GM10248 (cell line): ENCODE measurements around the gene RALGPS1.

ENCODE experiments used
- CTCF ChIA-PET: fragments of 300-600 bp; sonication (Branson Sonifier 250); formaldehyde crosslinking; extraction: SDS; loops from one replicate; lab custom pipeline; 2021; ENCODE audit warnings: antibody characterized with exemption; lab: Yijun Ruan, JAX
- POLR2A ChIA-PET: fragments of 350-650 bp; sonication (Branson Sonifier 250); formaldehyde crosslinking; extraction: SDS; loops from one replicate; lab custom pipeline; 2020; ENCODE audit warnings: antibody characterized with exemption; lab: Yijun Ruan, JAX
- DNase-seq: peaks from one replicate; pipeline ENCODE4 v3.0.0; 2012; ENCODE audit errors: extremely low spot score
- TF ChIP-seq, protein P1 (sequence below): IDR thresholded peaks from 2 replicates; pipeline ENCODE4 v1.5.1; 2012; ENCODE audit warnings: mild to moderate bottlenecking, low read depth; ENCODE audit errors: extremely low read depth, missing control alignments, control extremely low read depth

RALGPS1 gene

DNA sequence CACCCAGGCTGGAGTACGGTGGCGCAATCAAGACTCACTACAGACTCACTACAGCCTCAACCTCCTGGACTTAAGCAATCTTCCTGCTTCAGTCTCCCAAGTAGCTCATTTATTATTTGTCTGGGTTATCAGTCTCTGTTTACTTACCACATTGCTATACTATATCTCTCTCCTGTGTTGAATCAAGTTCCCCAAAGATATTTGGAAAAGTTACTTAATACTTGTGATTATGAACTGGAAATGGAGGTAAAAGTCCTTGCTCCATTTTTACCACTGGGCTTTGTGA lies 152.2 kb downstream of the RALGPS1 start:
- TF ChIP-seq, protein P1, sequence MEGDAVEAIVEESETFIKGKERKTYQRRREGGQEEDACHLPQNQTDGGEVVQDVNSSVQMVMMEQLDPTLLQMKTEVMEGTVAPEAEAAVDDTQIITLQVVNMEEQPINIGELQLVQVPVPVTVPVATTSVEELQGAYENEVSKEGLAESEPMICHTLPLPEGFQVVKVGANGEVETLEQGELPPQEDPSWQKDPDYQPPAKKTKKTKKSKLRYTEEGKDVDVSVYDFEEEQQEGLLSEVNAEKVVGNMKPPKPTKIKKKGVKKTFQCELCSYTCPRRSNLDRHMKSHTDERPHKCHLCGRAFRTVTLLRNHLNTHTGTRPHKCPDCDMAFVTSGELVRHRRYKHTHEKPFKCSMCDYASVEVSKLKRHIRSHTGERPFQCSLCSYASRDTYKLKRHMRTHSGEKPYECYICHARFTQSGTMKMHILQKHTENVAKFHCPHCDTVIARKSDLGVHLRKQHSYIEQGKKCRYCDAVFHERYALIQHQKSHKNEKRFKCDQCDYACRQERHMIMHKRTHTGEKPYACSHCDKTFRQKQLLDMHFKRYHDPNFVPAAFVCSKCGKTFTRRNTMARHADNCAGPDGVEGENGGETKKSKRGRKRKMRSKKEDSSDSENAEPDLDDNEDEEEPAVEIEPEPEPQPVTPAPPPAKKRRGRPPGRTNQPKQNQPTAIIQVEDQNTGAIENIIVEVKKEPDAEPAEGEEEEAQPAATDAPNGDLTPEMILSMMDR: no peak
- ChIA-PET CTCF (interaction anchor here (0.7 to 3.0 kb wide), 3 partner anchors 8 to 18 kb away, joined by 3 to 11 read pairs (median 4); no protein-coding TSS in a partner anchor), POLR2A (no interaction called here)
- no peak for DNase-seq

GRCh38 chr9:127067603-127068220 lies 153.1 kb downstream of the RALGPS1 start:
- no peak for DNase-seq
- POLR2A ChIA-PET: no interaction called here
- TF ChIP-seq, protein P1: no peak
- CTCF ChIA-PET: interaction anchor here (1.8 to 3.0 kb wide), 2 partner anchors 9 to 19 kb away, joined by 4 to 11 read pairs; no protein-coding TSS in a partner anchor

DNA sequence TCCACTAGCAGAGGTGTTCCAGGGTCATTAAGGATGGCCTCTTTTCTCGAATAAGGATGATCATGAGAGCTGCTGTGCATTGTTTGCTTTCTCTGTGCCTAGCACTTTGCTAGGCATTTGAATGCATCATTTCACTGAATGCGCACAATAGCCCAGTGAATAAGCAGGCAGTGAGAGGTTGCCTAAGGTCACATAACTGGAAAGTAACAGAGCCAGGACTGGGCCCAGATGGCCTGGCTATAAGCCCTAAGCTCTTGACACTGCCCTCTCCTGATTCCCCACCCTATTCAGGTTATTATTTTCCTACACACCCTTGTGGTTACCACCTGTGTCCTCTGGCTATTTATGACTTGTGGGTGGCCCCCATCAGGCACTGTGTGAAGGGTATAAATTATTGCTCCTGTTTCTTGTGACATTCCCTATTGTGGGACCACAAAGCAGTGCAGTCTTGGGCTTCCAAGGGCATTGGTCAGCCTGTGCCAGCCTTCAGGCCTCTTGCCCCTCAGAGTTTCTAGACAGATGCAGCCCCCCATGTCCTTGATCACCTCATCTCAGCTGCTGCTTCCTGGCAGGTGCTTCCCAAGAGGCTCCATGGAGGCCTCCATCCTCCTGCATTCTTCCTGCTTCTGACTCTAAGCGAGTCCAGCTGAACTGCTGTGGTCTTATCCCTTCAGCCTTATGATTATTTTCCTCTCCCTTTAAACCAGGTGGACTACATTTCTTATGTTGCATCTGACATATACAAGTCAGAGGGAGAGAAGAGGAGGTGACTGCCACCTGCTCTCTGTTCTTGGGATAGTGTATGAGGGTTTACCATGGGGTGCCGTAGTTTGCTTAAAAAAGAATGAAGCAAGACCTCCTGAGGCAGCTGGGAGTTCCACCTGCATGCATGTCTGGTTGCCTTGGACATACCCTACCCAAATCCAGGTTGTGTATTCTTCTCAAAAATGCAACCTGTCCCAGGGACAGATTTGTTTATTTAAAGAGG lies 160.3 kb downstream of the RALGPS1 start:
- TF ChIP-seq, protein P1: no peak
- POLR2A ChIA-PET: no interaction called here
- CTCF ChIA-PET: no interaction called here
- DNase-seq: no peak

DNA sequence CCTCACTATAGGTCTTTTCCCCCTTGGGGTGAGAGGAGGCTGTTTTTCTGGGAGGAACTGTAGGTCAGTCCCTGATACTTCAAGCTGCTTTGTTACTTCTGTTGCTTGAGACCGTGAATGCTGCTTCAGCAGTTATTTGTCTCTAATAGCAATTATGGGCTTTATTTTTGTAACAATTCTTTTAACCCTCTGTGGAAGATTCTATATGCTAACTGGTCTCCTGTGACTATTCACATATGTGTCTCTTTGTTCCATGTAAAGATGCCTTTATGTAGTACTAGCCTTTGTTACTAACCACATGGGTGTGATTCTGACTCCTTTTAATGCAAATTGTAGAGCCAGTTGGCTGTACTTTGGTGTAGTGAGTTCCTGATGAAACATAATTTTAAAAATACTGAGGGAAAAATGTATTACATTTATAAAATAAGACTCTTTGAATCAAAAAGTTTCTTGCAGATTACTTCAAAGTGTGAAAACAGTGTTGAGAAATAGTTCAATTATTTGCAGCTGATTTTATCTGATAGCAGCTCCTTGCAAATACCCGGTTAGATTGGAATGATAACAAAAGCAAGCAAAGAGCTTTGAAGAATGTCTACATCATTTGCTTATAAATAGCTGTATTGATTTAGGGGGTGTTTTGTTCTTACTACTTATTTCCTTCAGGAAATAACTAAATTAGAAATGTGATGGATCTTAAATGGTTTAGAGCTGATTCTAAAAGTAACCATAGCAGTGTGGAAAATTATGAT lies 161.2 kb downstream of the RALGPS1 start:
- CTCF ChIA-PET: interaction anchor here (1.1 to 1.3 kb wide), 2 partner anchors 16 to 47 kb away, joined by 3 read pairs; no protein-coding TSS in a partner anchor
- TF ChIP-seq, protein P1: no peak
- no peak for DNase-seq
- POLR2A ChIA-PET: no interaction called here

GRCh38 chr9:127076860-127077643 lies 162.5 kb downstream of the RALGPS1 start:
- TF ChIP-seq, protein P1: no peak
- ChIA-PET CTCF (interaction anchor here (1.1 to 1.5 kb wide), 4 partner anchors 8 to 46 kb away, joined by 3 to 4 read pairs (median 3); no protein-coding TSS in a partner anchor), POLR2A (no interaction called here)
- DNase-seq: no peak
